Measurements from ENCODE around the gene JARID2.

Gene JARID2

GRCh38 chr6:15265787-15266186, 19.9 kb downstream of the JARID2 start:
- TF ChIP-seq EZH2 (IDR thresholded peaks at IDR 0.05) (no peak), POLR2AphosphoS5 (IDR thresholded peaks at IDR 0.05; ENCODE audit: borderline replicate concordance, low read depth, low read length) (no peak; the same call in 1 of the 2 replicates), FOXP2 (optimal IDR thresholded peaks at IDR 0.05; ENCODE audit: control extremely low read depth, extremely low read length, insufficient read depth) (no peak)
- DNase-seq (ENCODE audit: low read depth, low spot score): no peak
- peak overlapping the region; percentile 40 for H3K4me3 ChIP-seq
- H3K9ac ChIP-seq (ENCODE audit: insufficient read length): no peak overlapping the region
- no peak overlapping the region for H3K27ac ChIP-seq
- H3K9me3 ChIP-seq (ENCODE audit: low read depth, low read length): no peaks in the 10 kb centered on the region
- no peaks in the 10 kb centered on the region for H3K36me3 ChIP-seq (ENCODE audit: insufficient read depth, low read length)

- Histone ChIP-seq H3K4me3 (peak overlapping the region; percentile 40), H3K9ac (ENCODE audit: insufficient read length) (no peak overlapping the region), H3K27ac (no peak overlapping the region), H3K9me3 (ENCODE audit: low read depth, low read length) (no peaks in the 10 kb centered on the region), H3K36me3 (ENCODE audit: insufficient read depth, low read length) (no peaks in the 10 kb centered on the region)
- DNase-seq (ENCODE audit: low read depth, low spot score): no peak
- TF ChIP-seq POLR2AphosphoS5 (IDR thresholded peaks at IDR 0.05; ENCODE audit: borderline replicate concordance, low read depth, low read length) (no peak), EZH2 (IDR thresholded peaks at IDR 0.05) (no peak), FOXP2 (optimal IDR thresholded peaks at IDR 0.05; ENCODE audit: control extremely low read depth, extremely low read length, insufficient read depth) (no peak)
Observed at GRCh38 chr6:15266423-15266996, 20.6 kb downstream of the JARID2 start.

- TF ChIP-seq EZH2 (IDR thresholded peaks at IDR 0.05) (no peak), FOXP2 (optimal IDR thresholded peaks at IDR 0.05; ENCODE audit: control extremely low read depth, extremely low read length, insufficient read depth) (no peak), POLR2AphosphoS5 (IDR thresholded peaks at IDR 0.05; ENCODE audit: borderline replicate concordance, low read depth, low read length) (no peak)
- Histone ChIP-seq H3K27ac (no peak overlapping the region), H3K4me3 (no peak overlapping the region), H3K36me3 (ENCODE audit: insufficient read depth, low read length) (peaks cover under 1% of the 10 kb centered on the region; the same call in 1 of the 2 replicates), H3K9me3 (ENCODE audit: low read depth, low read length) (no peaks in the 10 kb centered on the region), H3K9ac (ENCODE audit: insufficient read length) (no peak overlapping the region)
- DNase-seq (ENCODE audit: low read depth, low spot score): no peak
Observed at GRCh38 chr6:15267221-15267620, 21.4 kb downstream of the JARID2 start.

GRCh38 chr6:15268137-15268908, 22.5 kb downstream of the JARID2 start:
- H3K9me3 ChIP-seq (ENCODE audit: low read depth, low read length): no peaks in the 10 kb centered on the region
- no peak for DNase-seq (ENCODE audit: low read depth, low spot score)
- H3K36me3 ChIP-seq (ENCODE audit: insufficient read depth, low read length): peaks cover 4% of the 10 kb centered on the region
- TF ChIP-seq POLR2AphosphoS5 (IDR thresholded peaks at IDR 0.05; ENCODE audit: borderline replicate concordance, low read depth, low read length) (peak; percentile 26; the same call in 1 of the 2 replicates), EZH2 (IDR thresholded peaks at IDR 0.05) (no peak)
- H3K4me3 ChIP-seq: peak overlapping the region; percentile 68
- H3K9ac ChIP-seq (ENCODE audit: insufficient read length): no peak overlapping the region
- H3K27ac ChIP-seq: peak overlapping the region; percentile 85

- Histone ChIP-seq H3K4me3 (peak overlapping the region; percentile 68), H3K9ac (ENCODE audit: insufficient read length) (peak overlapping the region; percentile 29), H3K36me3 (ENCODE audit: insufficient read depth, low read length) (peaks cover 4% of the 10 kb centered on the region), H3K9me3 (ENCODE audit: low read depth, low read length) (no peaks in the 10 kb centered on the region), H3K27ac (peak overlapping the region; percentile 85)
- no peak for TF ChIP-seq POLR2AphosphoS5 (IDR thresholded peaks at IDR 0.05; ENCODE audit: borderline replicate concordance, low read depth, low read length)
- no peak for TF ChIP-seq EZH2 (IDR thresholded peaks at IDR 0.05)
- TF ChIP-seq FOXP2 (optimal IDR thresholded peaks at IDR 0.05; ENCODE audit: control extremely low read depth, extremely low read length, insufficient read depth): no peak
- no peak for DNase-seq (ENCODE audit: low read depth, low spot score)
Observed at GRCh38 chr6:15269011-15269410, 23.1 kb downstream of the JARID2 start.

- Histone ChIP-seq H3K27ac (no peak overlapping the region), H3K9me3 (ENCODE audit: low read depth, low read length) (no peaks in the 10 kb centered on the region), H3K4me3 (no peak overlapping the region), H3K9ac (ENCODE audit: insufficient read length) (no peak overlapping the region), H3K36me3 (ENCODE audit: insufficient read depth, low read length) (peaks cover 4% of the 10 kb centered on the region)
- no peak for DNase-seq (ENCODE audit: low read depth, low spot score)
- TF ChIP-seq EZH2 (IDR thresholded peaks at IDR 0.05) (no peak), POLR2AphosphoS5 (IDR thresholded peaks at IDR 0.05; ENCODE audit: borderline replicate concordance, low read depth, low read length) (no peak), FOXP2 (optimal IDR thresholded peaks at IDR 0.05; ENCODE audit: control extremely low read depth, extremely low read length, insufficient read depth) (no peak)
Observed at GRCh38 chr6:15269619-15270018, 23.8 kb downstream of the JARID2 start.

- no peak for DNase-seq (ENCODE audit: low read depth, low spot score)
- Histone ChIP-seq H3K4me3 (no peak overlapping the region), H3K36me3 (ENCODE audit: insufficient read depth, low read length) (peaks cover 4% of the 10 kb centered on the region), H3K9ac (ENCODE audit: insufficient read length) (no peak overlapping the region), H3K9me3 (ENCODE audit: low read depth, low read length) (no peaks in the 10 kb centered on the region), H3K27ac (no peak overlapping the region)
- TF ChIP-seq FOXP2 (optimal IDR thresholded peaks at IDR 0.05; ENCODE audit: control extremely low read depth, extremely low read length, insufficient read depth) (no peak), EZH2 (IDR thresholded peaks at IDR 0.05) (no peak), POLR2AphosphoS5 (IDR thresholded peaks at IDR 0.05; ENCODE audit: borderline replicate concordance, low read depth, low read length) (no peak)
Observed at GRCh38 chr6:15270402-15270801, 24.5 kb downstream of the JARID2 start.

- no peak overlapping the region for H3K9ac ChIP-seq (ENCODE audit: insufficient read length)
- H3K27ac ChIP-seq: no peak overlapping the region
- H3K36me3 ChIP-seq (ENCODE audit: insufficient read depth, low read length): peaks cover 4% of the 10 kb centered on the region
- no peaks in the 10 kb centered on the region for H3K9me3 ChIP-seq (ENCODE audit: low read depth, low read length)
- no peak overlapping the region for H3K4me3 ChIP-seq
- TF ChIP-seq EZH2 (IDR thresholded peaks at IDR 0.05) (no peak), POLR2AphosphoS5 (IDR thresholded peaks at IDR 0.05; ENCODE audit: borderline replicate concordance, low read depth, low read length) (no peak), FOXP2 (optimal IDR thresholded peaks at IDR 0.05; ENCODE audit: control extremely low read depth, extremely low read length, insufficient read depth) (no peak)
- no peak for DNase-seq (ENCODE audit: low read depth, low spot score)
Observed at GRCh38 chr6:15272562-15272961, 26.7 kb downstream of the JARID2 start.
